SK-N-SH (cell line): Measurements from ENCODE around the gene PLIN5.

Experiments
- CHD2 ChIP-seq: fragments of 150-350 bp; IDR thresholded peaks from 2 replicates; pipeline ENCODE4 v1.6.1; 2018; ENCODE audit warnings: low read length; ENCODE audit not compliant: partially characterized antibody
- CTCF ChIP-seq: fragments of 200-600 bp; sonication (generic); IDR thresholded peaks from 2 replicates; pipeline ENCODE4 v1.6.1; 2017; ENCODE audit warnings: antibody characterized with exemption, mild to moderate bottlenecking, moderate library complexity
- GATA2 ChIP-seq: sonication (generic); formaldehyde crosslinking; IDR thresholded peaks from 2 replicates; pipeline ENCODE4 v1.5.0; 2020; ENCODE audit warnings: mild to moderate bottlenecking, missing genetic modification reagents
- JUND ChIP-seq: IDR thresholded peaks from 2 replicates; pipeline ENCODE4 v1.4.0; 2012
- MAX ChIP-seq: IDR thresholded peaks from 2 replicates; pipeline ENCODE4 v1.4.0; 2012; ENCODE audit warnings: low read depth
- MXI1 ChIP-seq: IDR thresholded peaks from 2 replicates; pipeline ENCODE4 v1.6.1; 2012; ENCODE audit warnings: mild to moderate bottlenecking, low read depth, low read length, improper control_type of control experiment
- NFIC ChIP-seq: IDR thresholded peaks from 2 replicates; pipeline ENCODE4 v1.4.0; 2012; ENCODE audit warnings: borderline replicate concordance
- PBX3 ChIP-seq: IDR thresholded peaks from 2 replicates; pipeline ENCODE4; 2012
- REST ChIP-seq: IDR thresholded peaks from 2 replicates; pipeline ENCODE4 v1.6.1; 2012; ENCODE audit warnings: mild to moderate bottlenecking, low read depth, low read length, moderate library complexity
- RFX5 ChIP-seq: IDR thresholded peaks from 2 replicates; pipeline ENCODE4 v1.6.1; 2012; ENCODE audit warnings: mild to moderate bottlenecking, improper control_type of control experiment, low read length
- TAF1 ChIP-seq: IDR thresholded peaks from 2 replicates; pipeline ENCODE4 v1.6.1; 2012; ENCODE audit warnings: low read depth, mild to moderate bottlenecking, low read length, moderate library complexity, borderline replicate concordance
- USF1 ChIP-seq: IDR thresholded peaks from 2 replicates; pipeline ENCODE4 v1.4.0; 2012; ENCODE audit warnings: low read depth, borderline replicate concordance
- YY1 ChIP-seq: IDR thresholded peaks from 2 replicates; pipeline ENCODE4 v1.4.0; 2012; ENCODE audit warnings: low read depth, mild to moderate bottlenecking
- ZBTB33 ChIP-seq: IDR thresholded peaks from 2 replicates; pipeline ENCODE4 v1.4.0; 2012; ENCODE audit warnings: low read depth, borderline replicate concordance

GRCh38 chr19:4496304-4496703, 38.7 kb downstream of the PLIN5 start:
- TF ChIP-seq CTCF = no peak
- TF ChIP-seq YY1 = no peak
- no peak for TF ChIP-seq RFX5
- no peak for TF ChIP-seq USF1
- no peak for TF ChIP-seq MXI1
- no peak for TF ChIP-seq GATA2 (CRISPR knock-in tag)
- no peak for TF ChIP-seq REST
- TF ChIP-seq NFIC = no peak
- TF ChIP-seq PBX3 = no peak
- TF ChIP-seq TAF1 = no peak
- no peak for TF ChIP-seq JUND
- no peak for TF ChIP-seq MAX
- no peak for TF ChIP-seq ZBTB33
- TF ChIP-seq CHD2 = no peak
